Hematopoietic multipotent progenitor cell treated with erythropoietin and hydrocortisone succinate and interleukin-3 and kit ligand, for 17 days (in vitro differentiated cells): ENCODE results near the gene CHURC1.
A peak's percentile ranks its signal among the peaks of the same experiment; 100 is the strongest.

ENCODE experiments used
- DNase-seq: peaks from one replicate; pipeline ENCODE4 v3.0.0-alpha.2; 2015; ENCODE audit warnings: low spot score

The CHURC1 gene

GRCh38 chr14:64956697-64957406 lies 42.6 kb downstream of the CHURC1 start:
- no peak for DNase-seq

- DNase-seq = no peak
These were observed 43.9 kb downstream of the CHURC1 start for GRCh38 chr14:64958201-64958600.

GRCh38 chr14:64958743-64959142 lies 44.5 kb downstream of the CHURC1 start:
- no peak for DNase-seq

- no peak for DNase-seq
These were observed 46.6 kb downstream of the CHURC1 start for GRCh38 chr14:64960762-64961276.

- no peak for DNase-seq
These were observed 49.4 kb downstream of the CHURC1 start for GRCh38 chr14:64963611-64964010.

GRCh38 chr14:64965356-64966000 lies 51.2 kb downstream of the CHURC1 start:
- DNase-seq = no peak

GRCh38 chr14:64966976-64967375 lies 52.7 kb downstream of the CHURC1 start:
- DNase-seq = no peak

- DNase-seq = no peak
These were observed 53.9 kb downstream of the CHURC1 start for GRCh38 chr14:64968167-64968566.

- no peak for DNase-seq
These were observed 54.4 kb downstream of the CHURC1 start for GRCh38 chr14:64968651-64969050.

GRCh38 chr14:64970041-64970440 lies 55.8 kb downstream of the CHURC1 start:
- no peak for DNase-seq

GRCh38 chr14:64970776-64971477 lies 56.7 kb downstream of the CHURC1 start:
- DNase-seq = no peak

GRCh38 chr14:64971491-64971942 lies 57.3 kb downstream of the CHURC1 start:
- no peak for DNase-seq

GRCh38 chr14:64971943-64972791 lies 57.9 kb downstream of the CHURC1 start, which contains the start of gene RAB15:
TSS of gene RAB15 (minus strand) at chr14:64972336. CDS start at chr14:64972076, 260 bp downstream.
- no peak for DNase-seq

- no peak for DNase-seq
These were observed 58.8 kb downstream of the CHURC1 start for GRCh38 chr14:64973026-64973442.

- DNase-seq = no peak
These were observed 59.6 kb downstream of the CHURC1 start for GRCh38 chr14:64973826-64974225.

- no peak for DNase-seq
These were observed 60.3 kb downstream of the CHURC1 start for GRCh38 chr14:64974563-64974962.

GRCh38 chr14:64979336-64980074 lies 65.2 kb downstream of the CHURC1 start:
- no peak for DNase-seq

GRCh38 chr14:64983439-64984310 lies 69.4 kb downstream of the CHURC1 start:
- DNase-seq = peak; percentile 62
